Measurements from ENCODE around the gene REELD1.

REELD1 gene

GRCh38 chr4:146271466-146271865 is 57.1 kb downstream of the REELD1 start:
- no peak for DNase-seq

GRCh38 chr4:146273204-146273901 is 59.0 kb downstream of the REELD1 start:
- no peak for DNase-seq

GRCh38 chr4:146274774-146275173 is 60.4 kb downstream of the REELD1 start:
- no peak for DNase-seq

- DNase-seq, result no peak
These were observed 61.0 kb downstream of the REELD1 start for GRCh38 chr4:146275370-146275769.

GRCh38 chr4:146278986-146279385 is 64.6 kb downstream of the REELD1 start:
- no peak for DNase-seq

Measured in NCI-H510A treated with DMSO at 0.1 percent for 48 hours (cell line).